ENCODE data around the gene EML5. TPM values are rescaled to one million over a fixed set of nuclear protein-coding genes. Genes with fewer than 3 reads are reported as not detected.
A peak's percentile ranks its signal among the peaks of the same experiment; 100 is the strongest.

Gene EML5
- total RNA-seq, 3 donors from 2014 or later (not counting 1 experiment from before 2014, with no cell fraction given) = 0.68 to 1.3 (median 1.0) TPM

GRCh38 chr14:88572117-88572516 lies 220.6 kb downstream of the EML5 start:
- H3K9me3 Mint-ChIP-seq = no peaks in the 10 kb centered on the region
- no peak overlapping the region for H3K27ac Mint-ChIP-seq
- 98% methylated on average over 3 of the region's 4 CpGs for WGBS (ENCODE audit: insufficient coverage)
- Histone ChIP-seq H3K36me3 (ENCODE audit: control insufficient read depth, insufficient read depth, low read length) (peaks cover 66% of the 10 kb centered on the region), H3K4me1 (ENCODE audit: control insufficient read depth, insufficient read depth, low read length) (no peaks in the 10 kb centered on the region), H3K4me3 (ENCODE audit: low read length) (no peak overlapping the region), H3K27ac (ENCODE audit: low read length) (no peak overlapping the region), H3K9me3 (ENCODE audit: control insufficient read depth, insufficient read depth, low read length) (no peaks in the 10 kb centered on the region), H3K27me3 (ENCODE audit: control insufficient read depth, insufficient read depth, low read length) (no peaks in the 10 kb centered on the region)
- intact Hi-C loops (cut with micrococcal nuclease) = no loop called here
- TF ChIP-seq, protein P1, sequence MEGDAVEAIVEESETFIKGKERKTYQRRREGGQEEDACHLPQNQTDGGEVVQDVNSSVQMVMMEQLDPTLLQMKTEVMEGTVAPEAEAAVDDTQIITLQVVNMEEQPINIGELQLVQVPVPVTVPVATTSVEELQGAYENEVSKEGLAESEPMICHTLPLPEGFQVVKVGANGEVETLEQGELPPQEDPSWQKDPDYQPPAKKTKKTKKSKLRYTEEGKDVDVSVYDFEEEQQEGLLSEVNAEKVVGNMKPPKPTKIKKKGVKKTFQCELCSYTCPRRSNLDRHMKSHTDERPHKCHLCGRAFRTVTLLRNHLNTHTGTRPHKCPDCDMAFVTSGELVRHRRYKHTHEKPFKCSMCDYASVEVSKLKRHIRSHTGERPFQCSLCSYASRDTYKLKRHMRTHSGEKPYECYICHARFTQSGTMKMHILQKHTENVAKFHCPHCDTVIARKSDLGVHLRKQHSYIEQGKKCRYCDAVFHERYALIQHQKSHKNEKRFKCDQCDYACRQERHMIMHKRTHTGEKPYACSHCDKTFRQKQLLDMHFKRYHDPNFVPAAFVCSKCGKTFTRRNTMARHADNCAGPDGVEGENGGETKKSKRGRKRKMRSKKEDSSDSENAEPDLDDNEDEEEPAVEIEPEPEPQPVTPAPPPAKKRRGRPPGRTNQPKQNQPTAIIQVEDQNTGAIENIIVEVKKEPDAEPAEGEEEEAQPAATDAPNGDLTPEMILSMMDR (IDR thresholded peaks at IDR 0.05) = no peak
- no peak for ATAC-seq
- no peak overlapping the region for H3K4me3 Mint-ChIP-seq
- DNase-seq = no peak
- peaks cover 28% of the 10 kb centered on the region for H3K36me3 Mint-ChIP-seq
- H3K27me3 Mint-ChIP-seq (ENCODE audit: low read depth in 2 of 2) = no peaks in the 10 kb centered on the region
- H3K4me1 Mint-ChIP-seq = no peaks in the 10 kb centered on the region

- Mint-ChIP-seq H3K9me3 (no peaks in the 10 kb centered on the region), H3K4me1 (peaks cover 10 to 14% of the 10 kb centered on the region in 2 donors), H3K36me3 (peaks cover 20% of the 10 kb centered on the region), H3K27me3 (ENCODE audit: low read depth in 2 of 2) (no peaks in the 10 kb centered on the region), H3K27ac (no peak overlapping the region), H3K4me3 (no peak overlapping the region)
- Histone ChIP-seq H3K4me3 (ENCODE audit: low read length) (no peak overlapping the region), H3K4me1 (ENCODE audit: control insufficient read depth, insufficient read depth, low read length) (peaks cover 6% of the 10 kb centered on the region), H3K9me3 (ENCODE audit: control insufficient read depth, insufficient read depth, low read length) (no peaks in the 10 kb centered on the region), H3K27me3 (ENCODE audit: control insufficient read depth, insufficient read depth, low read length) (no peaks in the 10 kb centered on the region), H3K27ac (ENCODE audit: low read length) (no peak overlapping the region), H3K36me3 (ENCODE audit: control insufficient read depth, insufficient read depth, low read length) (peaks cover 37% of the 10 kb centered on the region)
- intact Hi-C loops (cut with micrococcal nuclease) = loop anchor here (10.0 kb wide), 1 partner anchor 623 kb away; no protein-coding TSS in a partner anchor
- DNase-seq (no peak), ATAC-seq (no peak)
- WGBS (ENCODE audit: insufficient coverage) = 80% methylated on average over 3 of the region's 3 CpGs
- TF ChIP-seq, protein P1 (IDR thresholded peaks at IDR 0.05) = no peak
Measured at GRCh38 chr14:88568196-88568595, 224.6 kb downstream of the EML5 start.

DNA sequence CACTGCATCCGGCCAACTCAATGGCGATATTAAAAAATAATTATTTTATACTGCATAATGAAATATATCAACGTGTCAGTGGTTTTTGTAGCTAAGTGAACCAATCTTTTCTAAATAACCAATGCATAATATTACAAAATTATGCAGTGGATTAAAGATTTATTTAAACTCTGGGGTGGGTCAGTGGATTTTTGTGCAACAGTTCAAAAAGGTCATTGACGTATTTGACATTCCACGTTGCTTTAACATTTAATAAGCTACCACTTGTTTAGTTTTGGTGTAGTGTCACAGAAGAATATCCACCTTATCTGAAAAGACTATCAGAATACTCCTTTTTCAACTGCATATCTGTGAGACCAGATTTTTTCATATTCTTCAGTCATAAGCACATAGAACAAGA lies 227.3 kb downstream of the EML5 start:
- Histone ChIP-seq H3K27ac (ENCODE audit: low read length) (no peak overlapping the region), H3K36me3 (ENCODE audit: control insufficient read depth, insufficient read depth, low read length) (peaks cover 27% of the 10 kb centered on the region), H3K4me3 (ENCODE audit: low read length) (no peak overlapping the region), H3K9me3 (ENCODE audit: control insufficient read depth, insufficient read depth, low read length) (no peaks in the 10 kb centered on the region), H3K4me1 (ENCODE audit: control insufficient read depth, insufficient read depth, low read length) (peaks cover 12% of the 10 kb centered on the region), H3K27me3 (ENCODE audit: control insufficient read depth, insufficient read depth, low read length) (no peaks in the 10 kb centered on the region)
- Mint-ChIP-seq H3K27me3 (ENCODE audit: low read depth in 2 of 2) (peaks cover 5 to 7% of the 10 kb centered on the region in 2 donors), H3K4me1 (peaks cover 22 to 23% of the 10 kb centered on the region in 2 donors), H3K36me3 (peaks cover 12% of the 10 kb centered on the region), H3K9me3 (no peaks in the 10 kb centered on the region), H3K4me3 (no peak overlapping the region), H3K27ac (no peak overlapping the region)
- no peak for DNase-seq
- no CpG with 5 or more reads among the region's 5 CpGs for whole genome bisulfite sequencing (ENCODE audit: insufficient coverage)
- no peak for ATAC-seq
- TF ChIP-seq, protein P1 (IDR thresholded peaks at IDR 0.05) = no peak
- intact Hi-C loops (cut with micrococcal nuclease) = loop anchor here (10.0 kb wide), 1 partner anchor 621 kb away; no protein-coding TSS in a partner anchor

GRCh38 chr14:88563845-88564244 lies 228.9 kb downstream of the EML5 start:
- no peaks in the 10 kb centered on the region for H3K9me3 ChIP-seq (ENCODE audit: control insufficient read depth, insufficient read depth, low read length)
- H3K27me3 ChIP-seq (ENCODE audit: control insufficient read depth, insufficient read depth, low read length) = no peaks in the 10 kb centered on the region
- Mint-ChIP-seq H3K4me3 (peak overlapping the region; percentile 91), H3K27ac (peak overlapping the region; percentile 73 to 91), H3K36me3 (peaks cover 6% of the 10 kb centered on the region), H3K4me1 (peaks cover 22 to 23% of the 10 kb centered on the region in 2 donors), H3K9me3 (no peaks in the 10 kb centered on the region), H3K27me3 (ENCODE audit: low read depth in 2 of 2) (peaks cover 11 to 12% of the 10 kb centered on the region in 2 donors)
- DNase-seq (no peak), ATAC-seq (no peak)
- TF ChIP-seq, protein P1 (IDR thresholded peaks at IDR 0.05) = no peak
- peak overlapping the region; percentile 86 for H3K4me3 ChIP-seq (ENCODE audit: low read length)
- no peak overlapping the region for H3K27ac ChIP-seq (ENCODE audit: low read length)
- intact Hi-C loops (cut with micrococcal nuclease) = loop anchor here (5.0 to 10.0 kb wide), 2 partner anchors 552 to 619 kb away; no protein-coding TSS in a partner anchor
- 59% methylated on average over 6 of the region's 7 CpGs for WGBS (ENCODE audit: insufficient coverage)
- peaks cover 12% of the 10 kb centered on the region for H3K4me1 ChIP-seq (ENCODE audit: control insufficient read depth, insufficient read depth, low read length)
- H3K36me3 ChIP-seq (ENCODE audit: control insufficient read depth, insufficient read depth, low read length) = peaks cover 12% of the 10 kb centered on the region
